Endothelial cell of umbilical vein (primary cell): ENCODE measurements around the gene MAMDC2. TPM values are rescaled to one million over a fixed set of nuclear protein-coding genes. Genes with fewer than 3 reads are reported as not detected.

ENCODE experiments used
- BruUV-seq: library from RNA; stranded (reverse); fragments of 400-500 nt; replicated peaks from 2 replicates; lab custom pipeline; 2021; lab: Mats Ljungman, UMichigan
- CTCF ChIA-PET: fragments of 300-600, 350-600 bp; sonication (Branson Sonifier 250); formaldehyde crosslinking; loops from one replicate; lab custom pipeline; 2021; ENCODE audit warnings: antibody characterized with exemption, inconsistent platforms; lab: Charles Lee
- POLR2A ChIA-PET: fragments of 300-600, 350-600 bp; sonication (Branson Sonifier 250); formaldehyde crosslinking; loops from one replicate; lab custom pipeline; 2021; ENCODE audit warnings: antibody characterized with exemption, inconsistent platforms; lab: Charles Lee
- DNase-seq: peaks from one replicate; pipeline ENCODE4 v3.0.0-alpha.2; 2011; ENCODE audit warnings: low read depth, low spot score
- FAIRE-seq: peaks from 2 replicates; lab custom pipeline; 2011; peaks lifted over from hg19 to GRCh38; lab: Jason Lieb, UNC
- H2AFZ ChIP-seq: 2 replicates; pipeline ENCODE4 v1.6.0; 2012; ENCODE audit warnings: low read depth, low read length, control low read depth, inconsistent platforms
- H3K27ac ChIP-seq: 2 replicates; pipeline ENCODE4 v1.5.1; 2011; ENCODE audit warnings: low read depth, mild to moderate bottlenecking, control low read depth, low read length, moderate library complexity; ENCODE audit not compliant: insufficient read depth
- H3K27me3 ChIP-seq, 2 experiments: 2 replicates each; pipeline versions ENCODE4 v1.6.0 to v1.6.1; 2011; ENCODE audit warnings: low read length in 2 of 2, mixed read lengths in 1 of 2; ENCODE audit not compliant: control insufficient read depth in 2 of 2, insufficient read depth in 2 of 2
- H3K36me3 ChIP-seq, 2 experiments: 2 replicates in 1 of 2; 3 replicates in 1 of 2; pipeline ENCODE4 v1.5.1; 2011; ENCODE audit warnings: low read length in 2 of 2, mild to moderate bottlenecking in 1 of 2, moderate library complexity in 1 of 2; ENCODE audit not compliant: control insufficient read depth in 2 of 2, insufficient read depth in 2 of 2; ENCODE audit errors: extremely low read depth in 1 of 2
- H3K4me1 ChIP-seq: 3 replicates; pipeline ENCODE4 v1.5.1; 2011; ENCODE audit warnings: mild to moderate bottlenecking, low read length; ENCODE audit not compliant: control insufficient read depth, insufficient read depth; ENCODE audit errors: extremely low read depth
- H3K4me2 ChIP-seq: 2 replicates; pipeline ENCODE4 v1.6.1; 2011; ENCODE audit warnings: low read length, control low read depth, mixed read lengths; ENCODE audit not compliant: insufficient read depth
- H3K4me3 ChIP-seq, 3 experiments: fragments of 200-600 bp in 1 of 3; sonication (generic), shearing (Covaris generic) in 1 of 3; replicated peaks in 1 of 3; 2 replicates each; pipeline ENCODE4 v1.5.1; 2011 to 2016; ENCODE audit warnings: control low read depth in 3 of 3, low read length in 3 of 3, mild to moderate bottlenecking in 2 of 3, inconsistent platforms in 1 of 3, low read depth in 1 of 3, moderate library complexity in 1 of 3; ENCODE audit not compliant: insufficient read depth in 1 of 3
- H3K79me2 ChIP-seq: 2 replicates; pipeline ENCODE4 v1.6.0; 2012; ENCODE audit warnings: low read length, inconsistent platforms; ENCODE audit not compliant: control insufficient read depth, insufficient read depth
- H3K9ac ChIP-seq: replicated peaks from 2 replicates; pipeline ENCODE3; 2011; ENCODE audit warnings: low read length, control low read depth; ENCODE audit not compliant: insufficient read depth; ENCODE audit errors: extremely low read depth
- H3K9me1 ChIP-seq: replicated peaks from 3 replicates; pipeline ENCODE4 v1.6.0; 2011; ENCODE audit warnings: mild to moderate bottlenecking, low read length; ENCODE audit not compliant: control insufficient read depth, insufficient read depth; ENCODE audit errors: extremely low read depth
- H3K9me3 ChIP-seq: replicated peaks from 2 replicates; pipeline ENCODE4 v1.5.1; 2012; ENCODE audit warnings: low read length, inconsistent platforms; ENCODE audit not compliant: control insufficient read depth, insufficient read depth
- H4K20me1 ChIP-seq: replicated peaks from 2 replicates; pipeline ENCODE3; 2011; ENCODE audit warnings: mild to moderate bottlenecking, low read length; ENCODE audit not compliant: control insufficient read depth, insufficient read depth; ENCODE audit errors: extremely low read depth
- CTCF ChIP-seq, 2 donors: IDR thresholded peaks; 1 replicate in 1 of 2; 2 replicates in 1 of 2; pipeline ENCODE4 v1.5.1; 2011; ENCODE audit warnings: low read length in 2 of 2, mild to moderate bottlenecking in 2 of 2, moderate library complexity in 2 of 2, control low read depth in 1 of 2, inconsistent platforms in 1 of 2, low read depth in 1 of 2; ENCODE audit not compliant: insufficient read depth in 1 of 2; ENCODE audit errors: extremely low read depth in 1 of 2
- FOS ChIP-seq: IDR thresholded peaks from 2 replicates; pipeline ENCODE4 v1.6.1; 2011; ENCODE audit warnings: mild to moderate bottlenecking, low read length, moderate library complexity, borderline replicate concordance; ENCODE audit not compliant: insufficient read depth
- GATA2 ChIP-seq: IDR thresholded peaks from 2 replicates; pipeline ENCODE4 v1.7.0; 2011; ENCODE audit warnings: low read depth, mild to moderate bottlenecking, moderate library complexity, mixed read lengths, low read length; ENCODE audit not compliant: insufficient read length, insufficient read depth
- POLR2AphosphoS5 ChIP-seq: IDR thresholded peaks from 2 replicates; pipeline ENCODE4 v1.6.1; 2012; ENCODE audit warnings: low read depth, mild to moderate bottlenecking, control low read depth, low read length, moderate library complexity; ENCODE audit not compliant: insufficient read depth
- dilution Hi-C: fragments of 300-500 bp; cut with MboI; formaldehyde crosslinking; loops from one replicate; pipeline ENCODE4 v1.15.0; 2019; ENCODE audit warnings: low sequenced_read_pairs; ENCODE audit not compliant: extremely low pct_ligation_motif_present
- intact Hi-C: fragments of 100-400 bp; cut with micrococcal nuclease; formaldehyde crosslinking; loops from one replicate; pipeline ENCODE4 v1.10.0; 2022
- polyA plus RNA-seq, 4 experiments: library from polyadenylated mRNA; depleted of rRNA in 3 of 4; stranded (reverse) in 3 of 4; unstranded in 1 of 4; fragments of >200 nt; gene quantifications; 2 replicates each; pipeline versions ENCODE4 v1.2.1 to v1.2.3, GENCODE V29; 2011 to 2012; ENCODE audit warnings: missing spikeins in 1 of 4
- total RNA-seq: library from RNA; stranded (reverse); gene quantifications from 2 replicates; pipeline ENCODE4 v1.2.3, GENCODE V29; 2021

Gene MAMDC2
- total and polyA plus RNA-seq, 2 donors (not counting 3 experiments of a cell fraction or from before 2014, with no cell fraction given) = 0.60 to 1.1 TPM

GRCh38 chr9:70170151-70170790, 126.6 kb downstream of the MAMDC2 start:
- CTCF ChIA-PET = no interaction called here
- no peaks in the 10 kb centered on the region for H3K36me3 ChIP-seq
- no TSS peak for BruUV-seq

More at GRCh38 chr9:70170151-70170790, 126.6 kb downstream of the MAMDC2 start:
- Histone ChIP-seq H3K4me1 (no peaks in the 10 kb centered on the region), H3K79me2 (no peaks in the 10 kb centered on the region), H3K9me1 (no peaks in the 10 kb centered on the region), H3K4me2 (no peak overlapping the region), H2AFZ (no peak overlapping the region), H3K4me3 (no peak overlapping the region), H3K9ac (no peak overlapping the region), H4K20me1 (no peaks in the 10 kb centered on the region), H3K9me3 (no peaks in the 10 kb centered on the region), H3K27ac (no peak overlapping the region), H3K27me3 (no peaks in the 10 kb centered on the region)
- intact Hi-C loops = no loop called here
- POLR2A ChIA-PET = no interaction called here
- FAIRE-seq (no peak), DNase-seq (no peak)
- dilution Hi-C loops = no loop called here
- TF ChIP-seq CTCF (IDR thresholded peaks at IDR 0.05; ENCODE audit: extremely low read depth in 1 of 2, insufficient read depth in 1 of 2, low read depth in 1 of 2, low read length in 2 of 2) (no peak), GATA2 (no peak), POLR2AphosphoS5 (no peak), FOS (no peak)
